Measurements from ENCODE around the gene C3. TPM values are rescaled to one million over a fixed set of nuclear protein-coding genes. Genes with fewer than 3 reads are reported as not detected.

C3 gene
- total and polyA plus RNA-seq, 2 experiments from 2014 or later = 5.1 to 17.7 TPM

DNA sequence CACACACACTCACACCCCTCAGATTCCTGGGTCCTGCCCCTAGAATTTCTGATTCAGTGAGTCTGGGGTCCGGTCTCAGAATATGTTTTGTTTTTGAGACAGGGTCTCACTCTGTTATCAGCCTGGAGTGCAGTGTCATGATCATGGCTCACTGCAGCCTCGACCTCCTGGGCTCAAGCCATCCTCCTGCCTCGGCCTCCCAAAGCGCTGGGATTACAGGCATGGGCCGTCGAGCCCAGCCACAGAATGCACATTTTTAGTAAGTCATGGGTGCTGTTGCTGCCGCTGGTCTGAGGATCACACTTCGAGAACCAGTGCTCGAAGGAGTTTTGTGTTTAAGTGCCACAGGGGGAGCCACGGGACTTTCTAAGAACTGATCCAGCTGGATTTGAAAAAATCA, 28.4 kb downstream of the C3 start (continued):
- TF ChIP-seq ZNF114 (CRISPR knock-in tag; IDR thresholded peaks at IDR 0.05) (no peak), ETS1 (IDR thresholded peaks at IDR 0.05) (no peak), ZNF331 (CRISPR knock-in tag; IDR thresholded peaks at IDR 0.05; ENCODE audit: low read depth) (no peak), JUNB (IDR thresholded peaks at IDR 0.05; ENCODE audit: unreplicated experiment) (no peak)
- TF ChIP-seq, protein P1, sequence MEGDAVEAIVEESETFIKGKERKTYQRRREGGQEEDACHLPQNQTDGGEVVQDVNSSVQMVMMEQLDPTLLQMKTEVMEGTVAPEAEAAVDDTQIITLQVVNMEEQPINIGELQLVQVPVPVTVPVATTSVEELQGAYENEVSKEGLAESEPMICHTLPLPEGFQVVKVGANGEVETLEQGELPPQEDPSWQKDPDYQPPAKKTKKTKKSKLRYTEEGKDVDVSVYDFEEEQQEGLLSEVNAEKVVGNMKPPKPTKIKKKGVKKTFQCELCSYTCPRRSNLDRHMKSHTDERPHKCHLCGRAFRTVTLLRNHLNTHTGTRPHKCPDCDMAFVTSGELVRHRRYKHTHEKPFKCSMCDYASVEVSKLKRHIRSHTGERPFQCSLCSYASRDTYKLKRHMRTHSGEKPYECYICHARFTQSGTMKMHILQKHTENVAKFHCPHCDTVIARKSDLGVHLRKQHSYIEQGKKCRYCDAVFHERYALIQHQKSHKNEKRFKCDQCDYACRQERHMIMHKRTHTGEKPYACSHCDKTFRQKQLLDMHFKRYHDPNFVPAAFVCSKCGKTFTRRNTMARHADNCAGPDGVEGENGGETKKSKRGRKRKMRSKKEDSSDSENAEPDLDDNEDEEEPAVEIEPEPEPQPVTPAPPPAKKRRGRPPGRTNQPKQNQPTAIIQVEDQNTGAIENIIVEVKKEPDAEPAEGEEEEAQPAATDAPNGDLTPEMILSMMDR (conservative IDR thresholded peaks at IDR 0.05; ENCODE audit: low read depth in 2 of 2) = no peak
- TF ChIP-seq, protein P2, sequence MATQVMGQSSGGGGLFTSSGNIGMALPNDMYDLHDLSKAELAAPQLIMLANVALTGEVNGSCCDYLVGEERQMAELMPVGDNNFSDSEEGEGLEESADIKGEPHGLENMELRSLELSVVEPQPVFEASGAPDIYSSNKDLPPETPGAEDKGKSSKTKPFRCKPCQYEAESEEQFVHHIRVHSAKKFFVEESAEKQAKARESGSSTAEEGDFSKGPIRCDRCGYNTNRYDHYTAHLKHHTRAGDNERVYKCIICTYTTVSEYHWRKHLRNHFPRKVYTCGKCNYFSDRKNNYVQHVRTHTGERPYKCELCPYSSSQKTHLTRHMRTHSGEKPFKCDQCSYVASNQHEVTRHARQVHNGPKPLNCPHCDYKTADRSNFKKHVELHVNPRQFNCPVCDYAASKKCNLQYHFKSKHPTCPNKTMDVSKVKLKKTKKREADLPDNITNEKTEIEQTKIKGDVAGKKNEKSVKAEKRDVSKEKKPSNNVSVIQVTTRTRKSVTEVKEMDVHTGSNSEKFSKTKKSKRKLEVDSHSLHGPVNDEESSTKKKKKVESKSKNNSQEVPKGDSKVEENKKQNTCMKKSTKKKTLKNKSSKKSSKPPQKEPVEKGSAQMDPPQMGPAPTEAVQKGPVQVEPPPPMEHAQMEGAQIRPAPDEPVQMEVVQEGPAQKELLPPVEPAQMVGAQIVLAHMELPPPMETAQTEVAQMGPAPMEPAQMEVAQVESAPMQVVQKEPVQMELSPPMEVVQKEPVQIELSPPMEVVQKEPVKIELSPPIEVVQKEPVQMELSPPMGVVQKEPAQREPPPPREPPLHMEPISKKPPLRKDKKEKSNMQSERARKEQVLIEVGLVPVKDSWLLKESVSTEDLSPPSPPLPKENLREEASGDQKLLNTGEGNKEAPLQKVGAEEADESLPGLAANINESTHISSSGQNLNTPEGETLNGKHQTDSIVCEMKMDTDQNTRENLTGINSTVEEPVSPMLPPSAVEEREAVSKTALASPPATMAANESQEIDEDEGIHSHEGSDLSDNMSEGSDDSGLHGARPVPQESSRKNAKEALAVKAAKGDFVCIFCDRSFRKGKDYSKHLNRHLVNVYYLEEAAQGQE (IDR thresholded peaks at IDR 0.05; ENCODE audit: unreplicated experiment) = no peak

DNA sequence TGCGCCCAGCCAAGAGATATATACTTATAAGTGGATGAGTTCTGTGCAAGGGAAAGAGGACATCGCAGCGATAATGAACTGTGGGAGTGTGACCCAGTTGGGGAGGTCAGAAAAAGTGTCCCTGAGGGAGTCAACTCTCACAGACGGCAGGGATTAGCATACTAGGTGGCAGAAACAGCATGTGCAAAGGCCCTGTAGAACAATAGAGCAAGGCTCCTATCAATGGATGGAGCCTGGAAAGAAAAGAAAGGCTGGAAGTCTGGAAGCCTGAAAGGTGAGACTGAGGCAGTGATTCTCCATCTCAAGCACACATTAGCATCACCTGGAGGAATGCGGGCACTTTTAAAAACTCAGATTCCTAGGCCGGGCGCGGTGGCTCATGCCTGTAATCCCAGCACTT, 29.1 kb downstream of the C3 start:
- no peaks in the 10 kb centered on the region for H3K27me3 ChIP-seq (ENCODE audit: insufficient read depth)
- H3K4me2 ChIP-seq = no peak overlapping the region
- Mint-ChIP-seq H3K36me3 (ENCODE audit: low read depth) (peaks cover 41% of the 10 kb centered on the region), H3K4me1 (no peaks in the 10 kb centered on the region), H3K27ac (no peak overlapping the region), H3K9me3 (peaks cover 90% of the 10 kb centered on the region), H3K4me3 (no peak overlapping the region), H3K27me3 (ENCODE audit: insufficient read depth, low read depth, poor library complexity) (peaks cover 8% of the 10 kb centered on the region)
- no peaks in the 10 kb centered on the region for H3F3A ChIP-seq (replicated peaks; ENCODE audit: low read depth)
- H3K79me2 ChIP-seq (replicated peaks; ENCODE audit: insufficient read depth) = no peaks in the 10 kb centered on the region
- no peaks in the 10 kb centered on the region for H3K4me1 ChIP-seq (ENCODE audit: insufficient read depth)
- no peak overlapping the region for H2AFZ ChIP-seq
- DNase-seq (ENCODE audit: low spot score) (no peak), ATAC-seq (no peak)
- no peak overlapping the region for H3K4me3 ChIP-seq
- no peaks in the 10 kb centered on the region for H3K9me2 ChIP-seq (ENCODE audit: insufficient read depth)
- H4K20me1 ChIP-seq (replicated peaks; ENCODE audit: insufficient read depth) = no peaks in the 10 kb centered on the region
- no peaks in the 10 kb centered on the region for H3K36me3 ChIP-seq (ENCODE audit: insufficient read depth)
- H3K27ac ChIP-seq (ENCODE audit: low read depth) = no peak overlapping the region
- TF ChIP-seq, protein P3, sequence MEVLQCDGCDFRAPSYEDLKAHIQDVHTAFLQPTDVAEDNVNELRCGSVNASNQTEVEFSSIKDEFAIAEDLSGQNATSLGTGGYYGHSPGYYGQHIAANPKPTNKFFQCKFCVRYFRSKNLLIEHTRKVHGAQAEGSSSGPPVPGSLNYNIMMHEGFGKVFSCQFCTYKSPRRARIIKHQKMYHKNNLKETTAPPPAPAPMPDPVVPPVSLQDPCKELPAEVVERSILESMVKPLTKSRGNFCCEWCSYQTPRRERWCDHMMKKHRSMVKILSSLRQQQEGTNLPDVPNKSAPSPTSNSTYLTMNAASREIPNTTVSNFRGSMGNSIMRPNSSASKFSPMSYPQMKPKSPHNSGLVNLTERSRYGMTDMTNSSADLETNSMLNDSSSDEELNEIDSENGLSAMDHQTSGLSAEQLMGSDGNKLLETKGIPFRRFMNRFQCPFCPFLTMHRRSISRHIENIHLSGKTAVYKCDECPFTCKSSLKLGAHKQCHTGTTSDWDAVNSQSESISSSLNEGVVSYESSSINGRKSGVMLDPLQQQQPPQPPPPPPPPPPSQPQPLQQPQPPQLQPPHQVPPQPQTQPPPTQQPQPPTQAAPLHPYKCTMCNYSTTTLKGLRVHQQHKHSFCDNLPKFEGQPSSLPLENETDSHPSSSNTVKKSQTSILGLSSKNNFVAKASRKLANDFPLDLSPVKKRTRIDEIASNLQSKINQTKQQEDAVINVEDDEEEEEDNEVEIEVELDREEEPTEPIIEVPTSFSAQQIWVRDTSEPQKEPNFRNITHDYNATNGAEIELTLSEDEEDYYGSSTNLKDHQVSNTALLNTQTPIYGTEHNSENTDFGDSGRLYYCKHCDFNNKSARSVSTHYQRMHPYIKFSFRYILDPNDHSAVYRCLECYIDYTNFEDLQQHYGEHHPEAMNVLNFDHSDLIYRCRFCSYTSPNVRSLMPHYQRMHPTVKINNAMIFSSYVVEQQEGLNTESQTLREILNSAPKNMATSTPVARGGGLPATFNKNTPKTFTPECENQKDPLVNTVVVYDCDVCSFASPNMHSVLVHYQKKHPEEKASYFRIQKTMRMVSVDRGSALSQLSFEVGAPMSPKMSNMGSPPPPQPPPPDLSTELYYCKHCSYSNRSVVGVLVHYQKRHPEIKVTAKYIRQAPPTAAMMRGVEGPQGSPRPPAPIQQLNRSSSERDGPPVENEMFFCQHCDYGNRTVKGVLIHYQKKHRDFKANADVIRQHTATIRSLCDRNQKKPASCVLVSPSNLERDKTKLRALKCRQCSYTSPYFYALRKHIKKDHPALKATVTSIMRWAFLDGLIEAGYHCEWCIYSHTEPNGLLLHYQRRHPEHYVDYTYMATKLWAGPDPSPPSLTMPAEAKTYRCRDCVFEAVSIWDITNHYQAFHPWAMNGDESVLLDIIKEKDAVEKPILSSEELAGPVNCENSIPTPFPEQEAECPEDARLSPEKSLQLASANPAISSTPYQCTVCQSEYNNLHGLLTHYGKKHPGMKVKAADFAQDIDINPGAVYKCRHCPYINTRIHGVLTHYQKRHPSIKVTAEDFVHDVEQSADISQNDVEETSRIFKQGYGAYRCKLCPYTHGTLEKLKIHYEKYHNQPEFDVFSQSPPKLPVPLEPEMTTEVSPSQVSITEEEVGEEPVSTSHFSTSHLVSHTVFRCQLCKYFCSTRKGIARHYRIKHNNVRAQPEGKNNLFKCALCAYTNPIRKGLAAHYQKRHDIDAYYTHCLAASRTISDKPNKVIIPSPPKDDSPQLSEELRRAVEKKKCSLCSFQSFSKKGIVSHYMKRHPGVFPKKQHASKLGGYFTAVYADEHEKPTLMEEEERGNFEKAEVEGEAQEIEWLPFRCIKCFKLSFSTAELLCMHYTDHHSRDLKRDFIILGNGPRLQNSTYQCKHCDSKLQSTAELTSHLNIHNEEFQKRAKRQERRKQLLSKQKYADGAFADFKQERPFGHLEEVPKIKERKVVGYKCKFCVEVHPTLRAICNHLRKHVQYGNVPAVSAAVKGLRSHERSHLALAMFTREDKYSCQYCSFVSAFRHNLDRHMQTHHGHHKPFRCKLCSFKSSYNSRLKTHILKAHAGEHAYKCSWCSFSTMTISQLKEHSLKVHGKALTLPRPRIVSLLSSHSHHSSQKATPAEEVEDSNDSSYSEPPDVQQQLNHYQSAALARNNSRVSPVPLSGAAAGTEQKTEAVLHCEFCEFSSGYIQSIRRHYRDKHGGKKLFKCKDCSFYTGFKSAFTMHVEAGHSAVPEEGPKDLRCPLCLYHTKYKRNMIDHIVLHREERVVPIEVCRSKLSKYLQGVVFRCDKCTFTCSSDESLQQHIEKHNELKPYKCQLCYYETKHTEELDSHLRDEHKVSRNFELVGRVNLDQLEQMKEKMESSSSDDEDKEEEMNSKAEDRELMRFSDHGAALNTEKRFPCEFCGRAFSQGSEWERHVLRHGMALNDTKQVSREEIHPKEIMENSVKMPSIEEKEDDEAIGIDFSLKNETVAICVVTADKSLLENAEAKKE (CRISPR knock-in tag; IDR thresholded peaks at IDR 0.05) = no peak
- no peak for TF ChIP-seq EZH2phosphoT487 (IDR thresholded peaks at IDR 0.05; ENCODE audit: unreplicated experiment)
- TF ChIP-seq, protein P2 (IDR thresholded peaks at IDR 0.05; ENCODE audit: unreplicated experiment) = no peak

Measured in GM23338 (cell line).